HS-5 (cell line): ENCODE data around the gene DLGAP4.
A peak's percentile ranks its signal among the peaks of the same experiment; 100 is the strongest.

Experiments used
- DNase-seq: peaks from one replicate; pipeline ENCODE4 v3.0.0-alpha.2; 2012; ENCODE audit warnings: low read depth

The DLGAP4 gene

DNA sequence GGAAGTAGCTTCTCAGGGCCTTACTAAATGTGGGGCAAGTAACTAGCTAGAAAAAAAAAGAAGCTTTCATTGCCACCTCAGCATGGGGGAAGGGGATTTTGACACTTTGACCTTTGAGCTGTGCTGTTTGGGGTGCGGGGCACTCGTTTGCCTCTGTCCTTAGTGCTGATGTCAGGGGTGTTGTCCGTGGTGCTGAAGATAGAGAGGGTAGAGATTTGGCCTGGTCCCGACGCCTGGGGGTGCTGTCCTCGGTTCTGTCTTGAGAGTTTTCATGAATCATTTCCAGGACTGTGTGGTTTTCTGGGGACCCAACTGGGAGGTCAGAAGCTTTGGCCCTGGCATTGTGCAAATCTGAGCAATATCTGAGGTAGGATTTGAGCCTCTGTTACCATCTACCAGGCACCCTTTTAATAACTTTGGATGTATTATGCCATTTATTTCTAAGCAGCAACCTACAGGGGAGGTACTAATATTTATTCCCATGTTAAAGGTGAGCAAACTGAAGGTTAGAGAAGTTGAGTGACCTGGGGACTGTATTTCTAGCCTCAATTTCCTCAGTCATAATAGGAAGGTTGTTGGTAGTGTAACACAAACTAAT is 78.0 kb downstream of the DLGAP4 start:
- DNase-seq = no peak

- DNase-seq = no peak
Measured at GRCh38 chr20:36385503-36385902, 79.4 kb downstream of the DLGAP4 start.

DNA sequence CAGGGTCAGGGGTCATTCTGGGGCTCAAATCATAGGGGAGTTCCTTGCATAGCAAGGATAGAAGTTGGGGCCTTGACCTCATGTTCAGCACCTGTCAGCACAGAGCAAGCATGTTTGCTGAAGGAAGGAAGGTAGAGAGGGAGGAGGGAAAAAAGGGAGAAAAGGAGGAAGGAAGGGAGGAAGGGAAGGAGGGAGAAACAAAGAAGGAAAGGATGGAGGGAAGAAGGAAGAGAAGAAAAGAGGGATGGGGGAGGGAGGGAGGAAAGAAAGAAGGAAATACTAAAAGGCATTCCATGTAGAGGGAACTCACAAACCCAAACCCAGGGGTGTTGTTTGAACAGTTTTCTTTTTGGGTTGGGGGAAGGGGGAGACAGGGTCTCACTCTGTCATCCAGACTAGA is 80.1 kb downstream of the DLGAP4 start:
- no peak for DNase-seq

GRCh38 chr20:36390269-36390668 is 84.1 kb downstream of the DLGAP4 start:
- no peak for DNase-seq

- DNase-seq = no peak
Measured at GRCh38 chr20:36390719-36391415, 84.7 kb downstream of the DLGAP4 start.

GRCh38 chr20:36391456-36391855 is 85.3 kb downstream of the DLGAP4 start:
- DNase-seq = no peak

GRCh38 chr20:36391955-36392354 is 85.8 kb downstream of the DLGAP4 start:
- no peak for DNase-seq

DNA sequence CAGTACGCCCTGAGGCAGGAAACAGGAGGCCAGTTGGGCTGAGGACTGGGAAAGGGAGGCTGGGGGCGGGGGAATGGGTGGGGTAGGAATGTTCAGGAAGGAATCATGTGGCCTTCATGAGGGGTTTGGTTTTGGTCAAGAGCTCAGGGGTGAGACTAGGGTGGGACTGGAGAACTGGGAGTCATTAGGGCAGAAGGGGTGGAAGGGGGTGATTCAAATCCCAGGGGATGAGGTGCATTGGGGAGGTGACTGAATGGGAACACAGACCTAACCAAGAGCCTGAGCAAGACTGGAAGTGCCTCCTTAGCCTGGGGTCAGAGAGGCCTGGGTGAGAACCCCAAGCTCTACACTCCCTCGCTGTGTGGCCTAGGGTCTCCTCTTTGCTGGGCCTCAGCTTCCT is 86.8 kb downstream of the DLGAP4 start:
- DNase-seq = no peak

GRCh38 chr20:36394340-36394965 is 88.3 kb downstream of the DLGAP4 start:
- DNase-seq = no peak

- no peak for DNase-seq
Measured at GRCh38 chr20:36396340-36396739, 90.2 kb downstream of the DLGAP4 start.

- no peak for DNase-seq
Measured at GRCh38 chr20:36396847-36397630, 90.9 kb downstream of the DLGAP4 start.

DNA sequence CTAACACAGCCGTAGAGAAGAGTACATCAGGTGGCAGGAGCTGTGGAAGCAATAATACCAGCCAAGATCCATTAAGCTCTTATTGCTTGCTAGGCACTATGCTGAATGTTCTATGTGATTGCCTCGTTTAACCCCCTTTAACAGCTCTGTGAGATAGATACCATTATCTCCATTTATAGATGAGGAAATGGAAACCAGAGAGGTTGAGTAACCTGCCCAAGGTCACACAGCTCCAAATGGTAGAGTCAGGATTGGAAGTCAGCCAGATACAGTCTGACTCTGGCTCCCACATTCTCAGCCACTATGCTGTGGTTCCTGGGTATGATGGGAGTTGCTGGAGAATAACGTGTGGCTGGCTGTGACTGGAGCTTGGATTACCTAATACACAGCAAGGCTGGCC is 92.4 kb downstream of the DLGAP4 start:
- DNase-seq = no peak

DNA sequence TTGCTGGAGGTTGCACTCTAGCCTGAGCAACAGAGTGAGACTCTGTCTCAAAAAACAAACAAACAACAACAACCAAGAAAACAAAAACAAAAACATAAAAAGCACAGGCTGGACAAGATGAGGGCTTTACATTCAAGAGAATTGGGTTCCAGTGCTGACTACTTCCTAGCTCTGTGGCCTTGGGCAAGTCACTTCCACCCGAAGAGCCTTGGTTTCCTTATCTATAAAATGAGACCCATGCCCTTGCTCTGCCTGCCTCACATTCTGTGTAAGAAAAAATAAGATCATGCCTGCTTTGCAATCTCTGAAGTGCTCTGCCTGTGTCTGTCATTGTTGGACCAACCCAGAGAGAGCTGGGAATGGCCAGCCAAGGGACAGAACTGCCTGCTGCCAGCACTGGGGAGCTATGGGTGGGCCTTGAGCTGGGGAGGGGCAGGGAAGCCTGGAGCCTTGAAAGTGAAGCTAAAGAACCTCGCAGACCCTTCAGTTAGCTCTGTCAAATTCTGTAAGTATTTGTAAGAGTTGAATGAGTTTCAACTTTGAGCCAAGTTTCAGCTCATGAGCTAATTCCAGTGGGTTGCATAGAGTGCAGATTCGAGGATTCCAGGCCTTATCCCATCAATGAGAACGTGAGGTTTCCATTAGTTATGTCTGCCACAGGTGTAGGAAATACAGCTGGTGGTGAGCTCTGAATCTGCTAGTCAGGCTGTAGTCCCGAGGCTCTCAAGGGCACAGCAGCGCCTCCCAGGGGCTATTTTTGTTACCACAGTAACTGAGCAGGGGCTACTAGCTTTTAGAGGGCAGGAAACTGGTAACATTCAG is 93.2 kb downstream of the DLGAP4 start:
- no peak for DNase-seq

DNA sequence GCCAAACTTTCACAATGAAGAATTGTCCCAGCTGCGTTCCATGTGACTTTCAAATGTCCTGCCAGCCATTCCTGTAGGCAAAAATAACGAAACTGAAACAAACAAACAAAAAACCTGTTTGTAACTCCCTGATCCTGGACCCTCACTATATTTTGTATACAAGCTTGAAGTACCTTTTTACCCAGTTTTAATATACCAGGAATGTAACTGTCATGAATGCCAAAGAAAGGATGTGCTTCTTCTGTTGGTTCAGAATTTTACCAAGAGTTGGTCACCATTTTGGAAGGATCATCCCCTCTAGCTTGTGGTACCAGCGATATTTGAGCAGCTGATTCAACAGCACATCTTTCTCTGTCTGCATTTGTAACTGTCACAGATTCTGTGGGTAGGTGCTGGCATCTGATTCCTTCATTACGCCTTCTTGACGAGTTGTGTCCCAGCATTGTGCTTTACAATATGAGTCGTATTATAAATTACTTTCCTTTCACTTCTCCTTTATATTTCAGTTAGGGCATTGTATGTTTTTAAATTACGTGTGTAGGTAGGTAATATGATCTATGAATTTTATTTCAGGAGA is 93.9 kb downstream of the DLGAP4 start:
- no peak for DNase-seq

DNA sequence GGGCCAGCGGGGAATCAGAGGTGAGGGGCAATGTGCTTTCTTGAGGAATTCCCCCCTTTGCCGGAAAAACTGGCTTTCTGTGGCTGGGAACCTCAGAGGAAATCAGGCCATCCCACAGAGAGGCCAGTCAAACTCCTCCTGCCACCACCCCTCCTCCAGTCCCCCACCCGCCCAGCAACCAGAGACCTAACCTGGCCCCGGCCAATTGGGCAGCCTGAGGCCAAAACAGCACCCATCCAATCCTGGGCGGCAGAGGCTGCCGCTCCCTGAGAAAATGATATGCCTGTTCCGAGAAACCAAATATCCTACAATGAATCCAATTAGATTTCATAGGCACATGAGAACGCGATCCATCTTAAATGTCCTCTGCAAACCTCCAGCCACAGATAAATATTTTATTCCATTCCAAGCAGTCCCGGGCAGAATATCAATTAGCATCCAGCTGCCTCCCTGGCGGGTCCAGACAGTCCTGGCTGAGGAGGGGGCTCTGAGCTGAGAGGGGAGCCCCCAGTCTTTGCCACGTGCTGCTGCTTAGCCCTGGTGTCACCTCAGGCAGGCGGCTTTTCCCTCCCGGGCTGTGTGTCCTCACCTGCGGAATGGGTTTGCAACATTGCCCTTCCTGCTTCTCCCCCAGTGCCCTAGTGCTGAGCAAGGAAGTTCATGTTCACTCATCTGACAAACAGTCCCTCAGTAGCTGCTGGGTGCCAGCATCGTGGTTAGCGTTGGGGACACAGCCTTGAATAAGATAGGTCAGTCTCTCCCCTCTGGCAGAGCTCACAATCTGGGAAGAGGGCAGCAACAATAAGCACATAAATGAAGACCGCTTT is 95.0 kb downstream of the DLGAP4 start:
- no peak for DNase-seq

DNA sequence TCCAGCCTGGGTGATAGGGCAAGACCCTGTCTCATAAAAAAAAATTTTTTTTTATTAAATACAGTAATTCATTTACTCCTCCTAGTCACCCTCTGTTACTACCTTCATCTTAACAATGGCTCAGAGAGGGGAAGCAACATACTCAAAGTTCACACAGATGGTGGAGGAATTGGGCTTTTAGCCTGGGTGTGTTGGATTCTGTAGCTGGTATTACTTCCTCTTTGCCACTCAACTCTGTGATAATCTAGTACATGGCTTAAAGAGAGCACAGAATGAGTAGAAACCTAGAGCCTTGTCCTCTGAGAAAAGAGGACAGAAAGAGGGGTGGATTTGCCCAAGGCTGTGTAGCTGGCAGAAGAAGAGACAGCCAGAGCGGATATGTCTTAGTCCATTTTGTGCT is 96.6 kb downstream of the DLGAP4 start:
- DNase-seq = no peak

GRCh38 chr20:36404435-36404978 is 98.4 kb downstream of the DLGAP4 start:
- no peak for DNase-seq

- DNase-seq = no peak
Measured at GRCh38 chr20:36405255-36405654, 99.1 kb downstream of the DLGAP4 start.

DNA sequence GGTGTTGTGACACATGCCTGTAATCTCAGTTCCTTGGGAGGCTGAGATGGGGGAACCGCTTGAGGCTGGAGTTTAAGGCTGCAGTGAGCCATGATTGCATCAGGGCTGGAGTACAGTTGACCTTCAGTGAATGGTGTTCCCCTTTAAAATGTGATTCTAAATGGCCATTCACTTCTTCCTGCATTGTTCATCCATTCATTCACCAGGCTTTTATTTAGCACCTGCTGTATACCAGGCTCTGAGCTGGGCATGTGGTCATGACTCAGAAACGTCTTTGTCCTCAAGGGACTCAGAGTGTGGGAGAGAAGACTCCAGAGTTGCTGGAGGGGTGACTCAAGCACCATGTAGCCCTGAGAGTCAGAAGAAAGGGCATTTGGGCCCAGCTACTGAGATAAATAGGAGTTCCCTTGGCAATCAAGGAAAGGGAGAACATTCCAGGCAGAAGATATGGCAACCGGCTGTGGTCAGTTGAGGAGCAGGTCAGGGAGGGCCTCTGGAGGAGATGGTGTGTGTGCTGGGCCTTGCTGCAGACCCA is 101.1 kb downstream of the DLGAP4 start:
- peak; percentile 35 for DNase-seq

DNA sequence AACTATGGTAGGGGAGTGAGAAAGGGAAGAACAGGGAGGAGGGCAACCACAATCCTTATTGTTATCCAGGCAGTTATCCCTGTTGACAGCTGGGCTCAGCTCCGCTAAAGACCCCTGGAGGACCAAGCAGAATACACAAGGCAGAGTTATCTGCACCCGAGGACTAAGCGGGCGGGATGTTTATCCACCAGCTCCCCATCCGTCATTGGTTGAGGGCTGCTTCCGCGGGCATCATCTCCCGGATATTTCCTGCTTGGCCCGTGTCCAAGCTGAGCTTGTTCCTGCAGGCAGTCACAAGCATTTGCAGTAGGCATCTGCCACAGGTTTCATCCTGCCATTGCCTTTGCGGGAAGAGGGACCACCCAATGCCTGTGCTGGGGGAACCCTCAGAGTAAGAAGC is 102.1 kb downstream of the DLGAP4 start:
- DNase-seq = no peak
